ENCODE results near the gene KHK. TPM values are rescaled to one million over a fixed set of nuclear protein-coding genes. Genes with fewer than 3 reads are reported as not detected.

Gene KHK
- total and polyA plus RNA-seq, 9 of the 15 experiments (the other 6 are each of a cell fraction or from before 2014, with no cell fraction given): 1.5 to 10.7 (median 5.2) TPM

DNA sequence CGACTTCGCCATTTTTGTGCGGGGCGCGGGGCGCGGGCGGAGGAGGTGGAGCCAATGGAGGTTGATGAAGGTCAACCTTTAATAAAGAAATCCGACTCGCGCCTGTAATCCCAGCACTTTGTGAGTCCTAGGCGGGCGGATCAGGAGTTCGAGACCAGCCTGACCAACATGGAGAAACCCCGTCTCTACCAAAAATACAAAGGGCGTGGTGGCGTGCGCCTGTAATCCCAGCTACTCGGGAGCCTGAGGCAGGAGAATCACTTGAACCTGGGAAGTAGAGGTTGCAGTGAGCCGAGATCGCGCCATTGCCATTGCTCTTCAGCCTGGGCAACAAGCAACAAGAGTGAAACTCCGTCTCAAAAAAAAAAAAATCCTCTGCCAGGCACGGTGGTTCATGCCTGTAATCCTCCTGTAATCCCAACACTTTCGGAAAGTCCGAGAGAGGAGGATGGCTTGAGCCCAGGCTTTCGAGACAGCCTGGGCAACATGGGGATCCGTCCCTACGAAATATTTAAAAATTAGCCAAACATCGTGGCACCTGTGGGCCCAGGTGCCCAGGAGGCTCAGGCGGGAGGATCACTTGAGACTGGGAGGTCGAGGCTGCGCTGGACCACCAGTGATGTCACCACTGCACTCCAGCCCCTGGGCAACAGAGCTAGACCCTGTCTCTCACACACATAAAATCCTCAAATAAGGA lies 48.4 kb downstream of the KHK start (continued):
- TF ChIP-seq CBX8 (IDR thresholded peaks at IDR 0.05; ENCODE audit: borderline replicate concordance, extremely low read depth, low read depth, low read length, poor library complexity, severe bottlenecking) (no peak), ZNF217 (CRISPR knock-in tag; IDR thresholded peaks at IDR 0.05) (no peak), ZEB2 (IDR thresholded peaks at IDR 0.05) (no peak), MCM3 (IDR thresholded peaks at IDR 0.05) (no peak), MECOM (CRISPR knock-in tag; IDR thresholded peaks at IDR 0.05) (no peak), LCOR (CRISPR knock-in tag; IDR thresholded peaks at IDR 0.05) (no peak; the same call in 1 of the 2 replicates), ETV5 (CRISPR knock-in tag; IDR thresholded peaks at IDR 0.05; ENCODE audit: low read depth) (0 out of 2 replicates have a peak, but pooled peaks have one; percentile 35), ATF1 (CRISPR knock-in tag; IDR thresholded peaks at IDR 0.05) (no peak), ATF1 (tag; IDR thresholded peaks at IDR 0.05) (peak; percentile 65), COPS2 (conservative IDR thresholded peaks at IDR 0.05) (no peak), PCBP2 (IDR thresholded peaks at IDR 0.05; ENCODE audit: low read depth, low read length, poor library complexity, severe bottlenecking) (no peak), KDM5B (IDR thresholded peaks at IDR 0.05; ENCODE audit: insufficient replicate concordance, low read depth, low read length) (no peak), SREBF2 (CRISPR knock-in tag; IDR thresholded peaks at IDR 0.05) (no peak), NFRKB (IDR thresholded peaks at IDR 0.05; ENCODE audit: low read depth) (peak; percentile 51; the same call in 1 of the 2 replicates), RUNX1 (IDR thresholded peaks at IDR 0.05; ENCODE audit: low read depth) (no peak)
- TF ChIP-seq, protein P1, sequence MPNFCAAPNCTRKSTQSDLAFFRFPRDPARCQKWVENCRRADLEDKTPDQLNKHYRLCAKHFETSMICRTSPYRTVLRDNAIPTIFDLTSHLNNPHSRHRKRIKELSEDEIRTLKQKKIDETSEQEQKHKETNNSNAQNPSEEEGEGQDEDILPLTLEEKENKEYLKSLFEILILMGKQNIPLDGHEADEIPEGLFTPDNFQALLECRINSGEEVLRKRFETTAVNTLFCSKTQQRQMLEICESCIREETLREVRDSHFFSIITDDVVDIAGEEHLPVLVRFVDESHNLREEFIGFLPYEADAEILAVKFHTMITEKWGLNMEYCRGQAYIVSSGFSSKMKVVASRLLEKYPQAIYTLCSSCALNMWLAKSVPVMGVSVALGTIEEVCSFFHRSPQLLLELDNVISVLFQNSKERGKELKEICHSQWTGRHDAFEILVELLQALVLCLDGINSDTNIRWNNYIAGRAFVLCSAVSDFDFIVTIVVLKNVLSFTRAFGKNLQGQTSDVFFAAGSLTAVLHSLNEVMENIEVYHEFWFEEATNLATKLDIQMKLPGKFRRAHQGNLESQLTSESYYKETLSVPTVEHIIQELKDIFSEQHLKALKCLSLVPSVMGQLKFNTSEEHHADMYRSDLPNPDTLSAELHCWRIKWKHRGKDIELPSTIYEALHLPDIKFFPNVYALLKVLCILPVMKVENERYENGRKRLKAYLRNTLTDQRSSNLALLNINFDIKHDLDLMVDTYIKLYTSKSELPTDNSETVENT (CRISPR knock-in tag; IDR thresholded peaks at IDR 0.05): no peak
- TF ChIP-seq, protein P2, sequence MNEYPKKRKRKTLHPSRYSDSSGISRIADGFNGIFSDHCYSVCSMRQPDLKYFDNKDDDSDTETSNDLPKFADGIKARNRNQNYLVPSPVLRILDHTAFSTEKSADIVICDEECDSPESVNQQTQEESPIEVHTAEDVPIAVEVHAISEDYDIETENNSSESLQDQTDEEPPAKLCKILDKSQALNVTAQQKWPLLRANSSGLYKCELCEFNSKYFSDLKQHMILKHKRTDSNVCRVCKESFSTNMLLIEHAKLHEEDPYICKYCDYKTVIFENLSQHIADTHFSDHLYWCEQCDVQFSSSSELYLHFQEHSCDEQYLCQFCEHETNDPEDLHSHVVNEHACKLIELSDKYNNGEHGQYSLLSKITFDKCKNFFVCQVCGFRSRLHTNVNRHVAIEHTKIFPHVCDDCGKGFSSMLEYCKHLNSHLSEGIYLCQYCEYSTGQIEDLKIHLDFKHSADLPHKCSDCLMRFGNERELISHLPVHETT (CRISPR knock-in tag; conservative IDR thresholded peaks at IDR 0.05 in 1 of 2, IDR thresholded peaks at IDR 0.05 in 1 of 2): no peak
